ENCODE results near the gene BNC2.

- TF ChIP-seq EP300 (IDR thresholded peaks at IDR 0.05; ENCODE audit: borderline replicate concordance) (no peak), TAF1 (IDR thresholded peaks at IDR 0.05; ENCODE audit: low read depth) (no peak), TEAD4 (IDR thresholded peaks at IDR 0.05) (no peak), CREB1 (IDR thresholded peaks at IDR 0.05; ENCODE audit: low read depth) (no peak)
- TF ChIP-seq, protein P1, sequence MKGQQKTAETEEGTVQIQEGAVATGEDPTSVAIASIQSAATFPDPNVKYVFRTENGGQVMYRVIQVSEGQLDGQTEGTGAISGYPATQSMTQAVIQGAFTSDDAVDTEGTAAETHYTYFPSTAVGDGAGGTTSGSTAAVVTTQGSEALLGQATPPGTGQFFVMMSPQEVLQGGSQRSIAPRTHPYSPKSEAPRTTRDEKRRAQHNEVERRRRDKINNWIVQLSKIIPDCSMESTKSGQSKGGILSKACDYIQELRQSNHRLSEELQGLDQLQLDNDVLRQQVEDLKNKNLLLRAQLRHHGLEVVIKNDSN (IDR thresholded peaks at IDR 0.05), result no peak
These were observed 307.0 kb downstream of the BNC2 start for GRCh38 chr9:16563446-16563845.

Measured in Ishikawa (cell line).